DMS53 treated with DMSO at 0.1 percent for 48 hours (cell line): Measurements from ENCODE around the gene CR1.
"Not testable (repeated sequence)": the region's sequence is repeated elsewhere in the genome, so short reads cannot be mapped to it uniquely, and the experiment has no call there.

ENCODE experiments used
- DNase-seq: peaks from one replicate; lab custom pipeline; 2025; ENCODE audit not compliant: unreplicated experiment; lab: John Stamatoyannopoulos, UW

The CR1 gene

GRCh38 chr1:207638487-207639145 lies 142.7 kb downstream of the CR1 start:
- not testable (repeated sequence) for DNase-seq

GRCh38 chr1:207639362-207639761 lies 143.4 kb downstream of the CR1 start:
- not testable (repeated sequence) for DNase-seq

- no peak for DNase-seq
Observed at GRCh38 chr1:207644166-207644851, 148.4 kb downstream of the CR1 start.

- peak; percentile 11 for DNase-seq
Observed at GRCh38 chr1:207644852-207645634, 149.1 kb downstream of the CR1 start, which contains the start of gene CR1L. CR1L (plus strand) TSS chr1:207645133; CDS start chr1:207645234, 101 bp downstream.

GRCh38 chr1:207645635-207646081 lies 149.7 kb downstream of the CR1 start:
- DNase-seq: no peak

DNA sequence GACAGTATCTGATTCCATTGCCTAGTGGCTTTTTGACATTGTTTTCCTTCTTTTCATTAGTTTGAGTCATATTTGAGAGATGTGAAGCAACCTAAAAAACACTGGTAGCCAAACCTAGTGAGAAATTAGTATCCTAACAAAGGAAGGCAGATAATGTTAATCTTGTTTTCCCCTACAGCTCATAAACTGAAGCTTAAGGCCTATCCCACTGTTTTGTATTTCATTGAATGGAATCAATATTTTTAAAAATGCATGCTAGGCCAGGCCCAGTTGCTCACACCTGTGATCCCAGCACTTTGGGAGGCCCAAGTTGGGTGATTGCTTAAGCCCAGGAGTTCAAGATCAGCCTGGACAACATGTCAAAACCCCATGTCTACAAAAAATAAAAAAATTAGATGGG lies 150.2 kb downstream of the CR1 start:
- no peak for DNase-seq

GRCh38 chr1:207646944-207647579 lies 151.1 kb downstream of the CR1 start:
- no peak for DNase-seq

- no peak for DNase-seq
Observed at GRCh38 chr1:207647671-207648333, 151.8 kb downstream of the CR1 start.

- DNase-seq: no peak
Observed at GRCh38 chr1:207648334-207649209, 152.6 kb downstream of the CR1 start.

DNA sequence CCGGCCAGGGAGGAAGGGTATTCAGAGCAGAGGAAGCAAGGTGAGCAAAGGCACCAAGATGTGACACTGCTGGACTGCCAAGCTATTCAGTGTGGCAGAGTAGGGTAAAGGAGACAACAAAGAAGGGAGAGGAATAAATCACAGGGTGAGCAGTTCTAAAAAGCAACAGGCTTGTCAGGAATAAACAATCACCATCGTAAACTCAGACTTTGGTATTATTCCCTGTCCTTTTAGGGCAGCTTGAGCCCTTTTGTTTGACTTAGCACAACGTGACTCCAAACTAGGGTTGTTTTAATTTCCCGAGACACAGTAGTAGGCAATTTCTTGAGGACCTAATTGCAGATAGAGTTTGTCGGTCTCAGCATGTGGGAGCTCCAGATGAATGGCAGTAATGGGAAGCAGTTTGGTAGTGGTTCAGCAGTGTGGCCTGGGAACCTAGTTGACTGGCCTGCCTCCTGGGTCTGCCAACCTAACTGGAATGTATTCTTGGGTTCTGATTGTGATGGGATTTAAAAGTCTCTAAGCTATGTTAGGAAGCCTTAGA lies 153.3 kb downstream of the CR1 start:
- DNase-seq: no peak

- no peak for DNase-seq
Observed at GRCh38 chr1:207649865-207650580, 154.1 kb downstream of the CR1 start.

DNA sequence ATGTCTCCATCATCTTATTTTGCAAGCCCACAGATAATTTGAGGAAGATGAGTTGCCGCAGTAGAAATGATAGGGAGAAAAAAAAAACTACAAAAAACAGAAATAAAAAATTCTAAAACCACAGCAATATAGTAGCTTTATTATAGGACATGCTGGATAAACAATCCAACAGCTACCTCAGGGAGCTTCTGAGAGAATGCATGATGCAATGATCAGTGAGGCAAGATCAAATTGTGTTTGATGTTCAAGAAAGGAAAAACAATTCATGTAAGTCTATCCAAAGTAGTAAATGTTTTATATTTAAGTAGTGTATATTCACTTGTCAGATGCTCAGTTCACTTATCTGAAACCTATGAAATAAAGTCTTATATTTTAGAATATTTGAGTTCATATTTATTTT lies 155.6 kb downstream of the CR1 start:
- DNase-seq: no peak

GRCh38 chr1:207654320-207654719 lies 158.4 kb downstream of the CR1 start:
- DNase-seq: no peak

- no peak for DNase-seq
Observed at GRCh38 chr1:207658408-207658807, 162.5 kb downstream of the CR1 start.

DNA sequence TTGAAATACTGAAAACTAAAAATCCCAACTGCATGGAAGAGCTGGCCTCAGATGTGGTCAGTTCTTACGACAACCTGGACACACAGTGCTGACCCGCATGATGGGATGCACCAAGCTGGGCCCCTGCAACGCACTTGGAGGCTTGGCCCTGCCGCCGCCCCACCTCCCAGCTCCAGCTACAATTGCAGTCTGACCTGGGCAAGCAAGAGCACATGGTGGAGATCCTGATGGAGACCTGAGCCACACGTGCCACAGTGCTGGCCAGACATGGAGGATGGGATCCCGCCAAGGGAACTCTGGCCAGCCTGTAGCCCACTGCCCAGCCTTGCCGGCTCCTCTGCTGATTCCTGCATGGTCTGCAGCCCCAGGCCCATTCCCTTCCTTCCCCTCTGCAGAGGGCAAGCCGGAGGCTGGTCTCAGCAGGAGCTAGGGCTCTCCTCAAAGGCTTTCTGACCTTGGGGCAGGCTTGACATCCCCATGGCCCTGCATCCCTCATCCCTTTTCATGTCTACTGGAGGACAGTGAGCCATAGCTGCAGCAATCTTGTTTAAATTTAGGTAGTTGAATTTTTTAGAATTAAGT lies 163.0 kb downstream of the CR1 start:
- no peak for DNase-seq

GRCh38 chr1:207659545-207660153 lies 163.7 kb downstream of the CR1 start:
- DNase-seq: peak; percentile 59

DNA sequence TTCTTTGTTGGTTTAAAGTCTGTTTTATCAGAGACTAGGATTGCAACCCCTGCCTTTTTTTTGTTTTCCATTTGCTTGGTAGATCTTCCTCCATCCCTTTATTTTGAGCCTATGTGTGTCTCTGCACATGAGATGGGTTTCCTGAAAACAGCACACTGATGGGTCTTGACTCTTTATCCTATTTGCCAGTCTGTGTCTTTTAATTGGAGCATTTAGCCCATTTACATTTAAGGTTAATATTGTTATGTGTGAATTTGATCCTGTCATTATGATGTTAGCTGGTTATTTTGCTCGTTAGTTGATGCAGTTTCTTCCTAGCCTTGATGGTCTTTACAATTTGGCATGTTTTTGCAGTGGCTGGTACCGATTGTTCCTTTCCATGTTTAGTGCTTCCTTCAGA lies 165.5 kb downstream of the CR1 start:
- not testable (repeated sequence) for DNase-seq

DNA sequence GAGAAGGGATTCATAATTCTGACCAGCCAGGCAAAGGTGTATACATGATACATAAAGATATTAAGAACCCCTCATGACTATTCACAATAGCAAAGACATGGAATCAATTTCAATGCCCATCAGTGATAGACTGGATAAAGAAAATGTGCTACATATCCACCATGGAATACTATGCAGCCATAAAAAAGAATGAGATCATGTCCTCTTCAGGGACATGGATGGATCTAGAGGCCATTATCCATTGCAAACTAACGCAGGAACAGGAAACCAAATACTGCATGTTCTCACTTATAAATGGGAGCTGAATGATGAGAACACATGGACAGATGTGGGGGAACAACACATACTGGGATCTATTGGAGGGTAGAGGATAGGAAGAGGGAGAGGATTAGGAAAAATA lies 170.4 kb downstream of the CR1 start:
- DNase-seq: no peak
